HCT116 (cell line): ENCODE data around the gene CRYBB1. TPM values are rescaled to one million over a fixed set of nuclear protein-coding genes. Genes with fewer than 3 reads are reported as not detected.

Experiments
- ATAC-seq: fragments of 200-7000 bp; cut with Tn5 transposase; 2 replicates; pipeline ENCODE4 v1.9.1; 2020; ENCODE audit warnings: mild to moderate bottlenecking, moderate library complexity
- BruUV-seq: library from RNA; stranded (reverse); fragments of 400-500 nt; replicated peaks from 2 replicates; lab custom pipeline; 2021; lab: Mats Ljungman, UMichigan
- CTCF ChIA-PET: fragments of 300-600 bp; sonication (Branson Sonifier 250); formaldehyde crosslinking; loops from one replicate; lab custom pipeline; 2021; ENCODE audit warnings: antibody characterized with exemption; lab: Charles Lee
- POLR2A ChIA-PET: fragments of 300-600, 350-600 bp; sonication (Branson Sonifier 250); formaldehyde crosslinking; loops from one replicate; lab custom pipeline; 2021; ENCODE audit warnings: antibody characterized with exemption; lab: Charles Lee
- RAD21 ChIA-PET, 2 experiments: fragments of 300-600 bp; sonication (Branson Sonifier 250); formaldehyde crosslinking; loops; one replicate each; lab custom pipeline; 2023; ENCODE audit warnings: low total read pairs in 2 of 2; ENCODE audit not compliant: uncharacterized antibody in 2 of 2, unreplicated experiment in 2 of 2, low non-redundant PET in 1 of 2; lab: Charles Lee
- DNase-seq: peaks from one replicate; pipeline ENCODE4 v3.0.0-alpha.2; 2010; ENCODE audit warnings: low read depth, low spot score
- H2AFZ ChIP-seq: fragments of 200-600 bp; shearing (Covaris generic), sonication (generic); 2 replicates; pipeline ENCODE4 v1.6.1; 2017; ENCODE audit warnings: low read depth, mixed run types, mixed read lengths, antibody characterized with exemption, low read length; ENCODE audit not compliant: poor library complexity, severe bottlenecking
- H3K27ac ChIP-seq: 2 replicates; pipeline ENCODE4 v1.5.1; 2012; ENCODE audit warnings: low read depth, low read length
- H3K27me3 ChIP-seq: fragments of 200-600 bp; sonication (generic); 2 replicates; pipeline ENCODE4 v1.6.1; 2016; ENCODE audit warnings: mixed run types, low read length, mixed read lengths; ENCODE audit not compliant: insufficient read depth
- H3K36me3 ChIP-seq, 2 experiments: fragments of 200-500 bp in 1 of 2; fragments of 200-600 bp in 1 of 2; sonication (Bioruptor generic) in 1 of 2; sonication (generic) in 1 of 2; 2 replicates each; pipeline versions ENCODE4 v1.5.1 to v1.6.1; 2014 to 2016; ENCODE audit warnings: low read length in 2 of 2, inconsistent platforms in 1 of 2, mixed read lengths in 1 of 2, mixed run types in 1 of 2; ENCODE audit not compliant: insufficient read depth in 2 of 2, control insufficient read depth in 1 of 2
- H3K4me1 ChIP-seq, 2 experiments: fragments of 200-600 bp in 1 of 2; sonication (generic) in 1 of 2; 2 replicates each; pipeline versions ENCODE4 v1.5.1 to v1.6.1; 2012 to 2017; ENCODE audit warnings: low read length in 2 of 2, inconsistent platforms in 1 of 2, mild to moderate bottlenecking in 1 of 2, mixed read lengths in 1 of 2, mixed run types in 1 of 2, moderate library complexity in 1 of 2; ENCODE audit not compliant: insufficient read depth in 2 of 2, control insufficient read depth in 1 of 2
- H3K4me2 ChIP-seq: fragments of 200-600 bp; sonication (generic); 2 replicates; pipeline ENCODE4 v1.6.1; 2017; ENCODE audit warnings: mixed run types, low read length, mixed read lengths
- H3K4me3 ChIP-seq, 2 experiments: fragments of 200-600 bp in 1 of 2; sonication (generic) in 1 of 2; replicated peaks in 1 of 2; 2 replicates each; pipeline ENCODE4 v1.5.1; 2011 to 2016; ENCODE audit warnings: low read length in 2 of 2, control low read depth in 1 of 2, low read depth in 1 of 2, mild to moderate bottlenecking in 1 of 2, mixed read lengths in 1 of 2, mixed run types in 1 of 2
- H3K79me2 ChIP-seq: fragments of 200-600 bp; sonication (generic); 2 replicates; pipeline ENCODE4 v1.6.1; 2017; ENCODE audit warnings: mild to moderate bottlenecking, mixed run types, low read length, moderate library complexity, mixed read lengths; ENCODE audit not compliant: insufficient read depth
- H3K9ac ChIP-seq: fragments of 200-600 bp; sonication (generic); 2 replicates; pipeline ENCODE4 v1.6.1; 2016; ENCODE audit warnings: low read length, mixed read lengths
- H3K9me2 ChIP-seq: fragments of 200-600 bp; sonication (generic), shearing (Covaris generic); 2 replicates; pipeline ENCODE4 v1.6.1; 2017; ENCODE audit warnings: mixed run types, mild to moderate bottlenecking, moderate library complexity; ENCODE audit not compliant: insufficient read depth
- H3K9me3 ChIP-seq, 2 experiments: fragments of 200-500 bp in 1 of 2; fragments of 200-600 bp in 1 of 2; sonication (Bioruptor generic) in 1 of 2; sonication (generic) in 1 of 2; 2 replicates each; pipeline ENCODE4 v1.6.1; 2014 to 2017; ENCODE audit warnings: low read length in 2 of 2, mixed read lengths in 2 of 2, inconsistent platforms in 1 of 2, low read depth in 1 of 2, mild to moderate bottlenecking in 1 of 2, mixed run types in 1 of 2, moderate library complexity in 1 of 2; ENCODE audit not compliant: control insufficient read depth in 1 of 2, insufficient read depth in 1 of 2
- H4K20me1 ChIP-seq: fragments of 200-600 bp; sonication (generic), shearing (Covaris generic); 2 replicates; pipeline ENCODE4 v1.6.1; 2017; ENCODE audit warnings: mixed run types, mild to moderate bottlenecking, moderate library complexity; ENCODE audit not compliant: insufficient read depth
- CTCF ChIP-seq, 3 experiments: fragments of 200-600 bp in 1 of 3; sonication (generic) in 1 of 3; IDR thresholded peaks in 2 of 3; conservative IDR thresholded peaks in 1 of 3; 2 replicates each; pipeline ENCODE4 v1.5.1; 2012 to 2017; ENCODE audit warnings: low read depth in 2 of 3, low read length in 2 of 3, antibody characterized with exemption in 1 of 3, borderline replicate concordance in 1 of 3, control low read depth in 1 of 3, mild to moderate bottlenecking in 1 of 3, mixed read lengths in 1 of 3, mixed run types in 1 of 3, moderate library complexity in 1 of 3; ENCODE audit not compliant: insufficient read depth in 1 of 3
- EGR1 ChIP-seq: IDR thresholded peaks from 2 replicates; pipeline ENCODE4 v1.6.1; 2012; ENCODE audit warnings: low read depth
- ELF1 ChIP-seq: IDR thresholded peaks from 2 replicates; pipeline ENCODE4 v1.6.1; 2012; ENCODE audit warnings: low read depth, borderline replicate concordance
- EZH2phosphoT487 ChIP-seq: fragments of 200-600 bp; IDR thresholded peaks from 2 replicates; pipeline ENCODE4 v1.6.1; 2018; ENCODE audit warnings: antibody characterized with exemption, borderline replicate concordance
- FOSL1 ChIP-seq: IDR thresholded peaks from 2 replicates; pipeline ENCODE4 v1.6.1; 2012; ENCODE audit warnings: low read depth
- JUND ChIP-seq: IDR thresholded peaks from 2 replicates; pipeline ENCODE4 v1.6.1; 2012
- MAX ChIP-seq: IDR thresholded peaks from 2 replicates; pipeline ENCODE4 v1.6.1; 2012
- POLR2A ChIP-seq: IDR thresholded peaks from 2 replicates; pipeline ENCODE4 v1.7.0; 2011; ENCODE audit warnings: borderline replicate concordance; ENCODE audit not compliant: insufficient read depth, insufficient read length; ENCODE audit errors: extremely low read depth
- POLR2AphosphoS5 ChIP-seq: IDR thresholded peaks from 2 replicates; pipeline ENCODE4 v1.6.1; 2011; ENCODE audit warnings: mild to moderate bottlenecking, low read depth, low read length, moderate library complexity
- RAD21 ChIP-seq: IDR thresholded peaks from 2 replicates; pipeline ENCODE4 v1.6.1; 2012; ENCODE audit warnings: low read depth, mild to moderate bottlenecking
- REST ChIP-seq: IDR thresholded peaks from 2 replicates; pipeline ENCODE4 v1.6.1; 2012; ENCODE audit warnings: low read depth
- SIN3A ChIP-seq: IDR thresholded peaks from 2 replicates; pipeline ENCODE4 v1.6.1; 2012; ENCODE audit warnings: low read depth
- SRF ChIP-seq: IDR thresholded peaks from 2 replicates; pipeline ENCODE4 v1.6.1; 2012; ENCODE audit warnings: low read depth
- TCF7L2 ChIP-seq: IDR thresholded peaks from 2 replicates; pipeline ENCODE4 v1.7.0; 2011; ENCODE audit warnings: borderline replicate concordance, inconsistent platforms; ENCODE audit not compliant: insufficient read depth, insufficient read length; ENCODE audit errors: extremely low read depth
- YY1 ChIP-seq: IDR thresholded peaks from 2 replicates; pipeline ENCODE4 v1.6.1; 2011; ENCODE audit warnings: low read length, low read depth, moderate library complexity, mild to moderate bottlenecking; ENCODE audit not compliant: insufficient replicate concordance; ENCODE audit errors: extremely low read depth
- ZFX ChIP-seq: fragments of 450-650 bp; IDR thresholded peaks from 2 replicates; pipeline ENCODE4 v1.6.1; 2017
- intact Hi-C: fragments of 100-400 bp; cut with micrococcal nuclease; formaldehyde crosslinking; loops from 2 replicates; pipeline ENCODE4 v1.10.0; 2022
- total RNA-seq: library from RNA; stranded (reverse); gene quantifications from one replicate; pipeline ENCODE4 v1.2.1, GENCODE V29; 2021; ENCODE audit not compliant: unreplicated experiment

CRYBB1 gene
- total RNA-seq, 1 experiment from 2014 or later: not detected

GRCh38 chr22:26612652-26613051 is 5.2 kb downstream of the CRYBB1 start:
- H3K9me3 ChIP-seq: no peaks in the 10 kb centered on the region
- TF ChIP-seq EZH2phosphoT487 (no peak), POLR2A (no peak), POLR2AphosphoS5 (no peak), REST (no peak), YY1 (no peak), JUND (no peak), CTCF (IDR thresholded peaks at IDR 0.05 in 2 of 3, conservative IDR thresholded peaks at IDR 0.05 in 1 of 3; ENCODE audit: borderline replicate concordance in 1 of 3, insufficient read depth in 1 of 3, low read depth in 2 of 3, low read length in 2 of 3) (no peak), SIN3A (no peak), ELF1 (no peak), ZFX (no peak), EGR1 (no peak), SRF (no peak), MAX (no peak), RAD21 (no peak), TCF7L2 (no peak), FOSL1 (no peak)
- no TSS peak for BruUV-seq
- DNase-seq: no peak
- no peaks in the 10 kb centered on the region for H3K4me1 ChIP-seq
- no peak overlapping the region for H3K27ac ChIP-seq
- H3K36me3 ChIP-seq: no peaks in the 10 kb centered on the region
- H3K9me2 ChIP-seq: no peaks in the 10 kb centered on the region
- RAD21 ChIA-PET: no interaction called here
- no peak overlapping the region for H3K4me2 ChIP-seq
- no peaks in the 10 kb centered on the region for H3K79me2 ChIP-seq
- ATAC-seq: no peak
- intact Hi-C loops: no loop called here
- CTCF ChIA-PET: no interaction called here
- no peak overlapping the region for H3K9ac ChIP-seq
- no peak overlapping the region for H3K4me3 ChIP-seq
- H3K27me3 ChIP-seq: peaks cover 15% of the 10 kb centered on the region; the same call in 1 of the 2 replicates
- H2AFZ ChIP-seq: no peak overlapping the region
- POLR2A ChIA-PET: no interaction called here
- H4K20me1 ChIP-seq: no peaks in the 10 kb centered on the region
